Pancreas (tissue), 10 donors: ENCODE results near the gene RAB7B. TPM values are rescaled to one million over a fixed set of nuclear protein-coding genes. Genes with fewer than 3 reads are reported as not detected.

Source experiments
- ATAC-seq, 4 donors: fragments of 200-7000 bp; cut with Tn5 transposase; one replicate each; pipeline versions ENCODE4 v1.8.0 to v1.9.1; 2020; ENCODE audit warnings: mild to moderate bottlenecking in 4 of 4, moderate library complexity in 4 of 4
- DNase-seq, 6 donors: peaks; one replicate each; pipeline ENCODE4 v3.0.0-alpha.2; 2020
- FAIRE-seq: peaks from 2 replicates; lab custom pipeline; 2012; peaks lifted over from hg19 to GRCh38; lab: Jason Lieb, UNC
- H3K27ac ChIP-seq, 4 donors: fragments of 200-600 bp; sonication (generic); 1 replicate in 3 of 4; 2 replicates in 1 of 4; pipeline versions ENCODE4 v1.5.0 to v1.8.0; 2020
- H3K27me3 ChIP-seq, 4 donors: fragments of 200-600 bp; one replicate each; pipeline ENCODE4 v1.8.0; 2021
- H3K36me3 ChIP-seq, 3 donors: fragments of 200-600 bp; sonication (generic) in 1 of 3; one replicate each; pipeline versions ENCODE4 v1.5.0 to v1.8.0; 2020 to 2021
- H3K4me1 ChIP-seq, 3 donors: fragments of 200-600 bp; one replicate each; pipeline ENCODE4 v1.8.0; 2021
- H3K4me3 ChIP-seq, 4 donors: fragments of 200-600 bp; sonication (generic) in 2 of 4; one replicate each; pipeline versions ENCODE4 v1.5.0 to v1.8.0; 2020 to 2021
- H3K9me3 ChIP-seq, 4 donors: fragments of 200-600 bp; one replicate each; pipeline ENCODE4 v1.8.0; 2021
- WGBS, 2 donors: extraction: QIAGEN DNeasy Blood & Tissue Kit; methylation state at CpG; one replicate each; pipeline ENCODE4 v1.1.7; 2013; 5-methylcytosine and 5-hydroxymethylcytosine counted together
- intact Hi-C, 3 donors: fragments of 100-400 bp; cut with DNase I; formaldehyde crosslinking; loops; one replicate each; pipeline versions ENCODE4 v1.11.1 to v1.14.2; 2022
- polyA plus RNA-seq, 2 donors: library from polyadenylated mRNA; stranded (reverse); fragments of 200-250 nt; gene quantifications; one replicate each; pipeline ENCODE4 v1.2.3, GENCODE V29; 2013
- total RNA-seq, 6 donors: library from RNA; stranded (reverse); fragmentation: NEBNext Ultra II Directional in 4 of 6; extraction: Animal tissue kit (Norgen Biotek cat#: 25700) in 4 of 6; gene quantifications; one replicate each; pipeline versions ENCODE4 v1.2.1 to v1.2.4, GENCODE V29; 2021 to 2023
- TF ChIP-seq, protein P1 (sequence below), 4 donors: fragments of 200-600 bp; sonication (generic) in 3 of 4; IDR thresholded peaks; one replicate each; pipeline versions ENCODE4 v1.5.0 to v1.8.0; 2021; ENCODE audit warnings: antibody characterized with exemption in 4 of 4
- donor health status: healthy with polysubstance abuse.
- donor health status: DM: no; HTN: no; CAD: no; lungs with moderate emphysema.
- donor health status: DM: no; HTN: no; CAD: no.
- donor health status: control.
- donor health status: control.
- donor health status: Bipolar disorder and iron deficiency.
- donor health status: DM: yes; HTN: yes; CAD: no.
- donor health status: DM: no; HTN: no; CAD: no.
- donor health status: DM: no; HTN: no; CAD: no.
- donor health status: DM: yes; HTN: yes; CAD: no.

Gene RAB7B
- total and polyA plus RNA-seq, 8 donors: 0.24 to 4.0 (median 0.59) TPM

- peak; percentile 91 to 98 (median 98) for ATAC-seq
- FAIRE-seq: no peak
- peak; percentile 69 to 85 (median 75) for DNase-seq
- Histone ChIP-seq H3K27me3 (no peaks in the 10 kb centered on the region), H3K4me1 (no peaks in the 10 kb centered on the region), H3K9me3 (no peaks in the 10 kb centered on the region), H3K27ac (no peak overlapping the region), H3K36me3 (no peaks in the 10 kb centered on the region), H3K4me3 (no peak overlapping the region)
- TF ChIP-seq, protein P1, sequence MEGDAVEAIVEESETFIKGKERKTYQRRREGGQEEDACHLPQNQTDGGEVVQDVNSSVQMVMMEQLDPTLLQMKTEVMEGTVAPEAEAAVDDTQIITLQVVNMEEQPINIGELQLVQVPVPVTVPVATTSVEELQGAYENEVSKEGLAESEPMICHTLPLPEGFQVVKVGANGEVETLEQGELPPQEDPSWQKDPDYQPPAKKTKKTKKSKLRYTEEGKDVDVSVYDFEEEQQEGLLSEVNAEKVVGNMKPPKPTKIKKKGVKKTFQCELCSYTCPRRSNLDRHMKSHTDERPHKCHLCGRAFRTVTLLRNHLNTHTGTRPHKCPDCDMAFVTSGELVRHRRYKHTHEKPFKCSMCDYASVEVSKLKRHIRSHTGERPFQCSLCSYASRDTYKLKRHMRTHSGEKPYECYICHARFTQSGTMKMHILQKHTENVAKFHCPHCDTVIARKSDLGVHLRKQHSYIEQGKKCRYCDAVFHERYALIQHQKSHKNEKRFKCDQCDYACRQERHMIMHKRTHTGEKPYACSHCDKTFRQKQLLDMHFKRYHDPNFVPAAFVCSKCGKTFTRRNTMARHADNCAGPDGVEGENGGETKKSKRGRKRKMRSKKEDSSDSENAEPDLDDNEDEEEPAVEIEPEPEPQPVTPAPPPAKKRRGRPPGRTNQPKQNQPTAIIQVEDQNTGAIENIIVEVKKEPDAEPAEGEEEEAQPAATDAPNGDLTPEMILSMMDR (IDR thresholded peaks at IDR 0.05): peak; percentile 52 to 69 (median 68)
- intact Hi-C loops: no loop called here
- 2 to 4% methylated on average over 4 of the region's 4 CpGs for WGBS, 2 donors
Measured at GRCh38 chr1:206030714-206031113, 27.5 kb upstream of the RAB7B start.

- FAIRE-seq: no peak
- 61 to 62% methylated on average over 4 of the region's 4 CpGs for WGBS, 2 donors
Measured at GRCh38 chr1:206030191-206030590, 27.0 kb upstream of the RAB7B start.

DNA sequence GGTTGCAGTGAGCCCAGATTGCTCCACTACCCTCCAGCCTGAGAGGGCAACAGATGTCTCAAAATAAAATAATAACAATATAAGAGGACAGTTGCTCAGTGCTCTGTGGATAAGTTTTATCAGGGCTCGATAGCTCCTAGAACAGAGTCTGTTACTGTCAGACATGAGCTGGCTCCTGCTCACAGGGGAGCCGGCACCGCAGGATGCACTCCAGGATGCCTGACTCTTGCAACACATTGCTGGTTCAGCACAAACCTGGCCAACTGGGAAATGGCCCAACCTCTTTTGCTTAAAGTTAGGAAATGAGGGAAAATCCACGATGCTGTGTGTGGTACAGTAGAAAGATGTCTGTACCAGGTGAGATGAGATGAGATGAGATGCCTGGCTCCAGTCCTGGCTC lies 26.3 kb upstream of the RAB7B start:
- Histone ChIP-seq H3K27me3 (no peaks in the 10 kb centered on the region), H3K36me3 (no peaks in the 10 kb centered on the region), H3K9me3 (no peaks in the 10 kb centered on the region), H3K4me1 (no peaks in the 10 kb centered on the region), H3K27ac (no peak overlapping the region), H3K4me3 (no peak overlapping the region)
- ATAC-seq: peak in 3 of 4 donors; percentile 45 to 67 (median 52)
- TF ChIP-seq, protein P1 (IDR thresholded peaks at IDR 0.05): no peak
- WGBS, 2 donors: 39 to 44% methylated on average over 4 of the region's 4 CpGs
- DNase-seq: no peak
- no peak for FAIRE-seq
- intact Hi-C loops: loop anchor here in 1 of 3 donors (5.0 kb wide), 1 partner anchor 78 kb away; no protein-coding TSS in a partner anchor

More at GRCh38 chr1:206030191-206030590, 27.0 kb upstream of the RAB7B start:
- H3K4me1 ChIP-seq: no peaks in the 10 kb centered on the region
- TF ChIP-seq, protein P1 (IDR thresholded peaks at IDR 0.05): no peak
- ATAC-seq (no peak), DNase-seq (no peak)
- H3K36me3 ChIP-seq: no peaks in the 10 kb centered on the region
- no peak overlapping the region for H3K27ac ChIP-seq
- no peak overlapping the region for H3K4me3 ChIP-seq
- no peaks in the 10 kb centered on the region for H3K27me3 ChIP-seq
- intact Hi-C loops: no loop called here
- H3K9me3 ChIP-seq: no peaks in the 10 kb centered on the region

DNA sequence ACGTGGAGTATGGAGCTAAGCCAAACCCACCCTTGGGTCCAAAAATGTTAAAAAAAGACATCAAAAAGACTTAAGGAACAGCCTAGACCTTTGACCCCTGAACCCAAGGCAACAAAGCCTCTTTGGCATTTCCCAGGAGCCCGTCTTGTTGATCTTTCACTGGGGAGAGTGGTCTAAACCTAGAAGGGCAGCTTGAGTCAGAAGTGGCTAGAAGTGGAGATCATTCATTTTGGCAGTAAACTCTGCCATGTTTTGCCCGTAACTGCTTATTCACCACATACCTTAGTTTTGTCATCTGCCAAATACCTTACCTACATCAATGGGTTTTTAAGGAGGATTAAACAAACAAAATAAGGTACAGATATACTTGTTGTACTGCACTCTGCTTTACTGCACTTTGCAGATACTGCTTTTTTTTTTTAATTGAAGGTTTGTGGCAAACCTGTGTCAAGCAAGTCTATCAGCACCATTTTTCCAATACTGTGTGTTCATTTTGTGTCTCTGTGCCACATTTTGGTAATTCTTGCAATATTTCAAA lies 22.2 kb upstream of the RAB7B start:
- ATAC-seq: no peak
- no peaks in the 10 kb centered on the region for H3K36me3 ChIP-seq
- TF ChIP-seq, protein P1 (IDR thresholded peaks at IDR 0.05): no peak
- FAIRE-seq: no peak
- no peak for DNase-seq
- no peaks in the 10 kb centered on the region for H3K9me3 ChIP-seq
- intact Hi-C loops: loop anchor here in 1 of 3 donors (5.0 kb wide), 1 partner anchor 82 kb away; no protein-coding TSS in a partner anchor
- 74 to 86% methylated on average over 3 of the region's 3 CpGs for WGBS, 2 donors
- H3K27ac ChIP-seq: no peak overlapping the region
- no peaks in the 10 kb centered on the region for H3K27me3 ChIP-seq
- no peaks in the 10 kb centered on the region for H3K4me1 ChIP-seq
- H3K4me3 ChIP-seq: no peak overlapping the region

DNA sequence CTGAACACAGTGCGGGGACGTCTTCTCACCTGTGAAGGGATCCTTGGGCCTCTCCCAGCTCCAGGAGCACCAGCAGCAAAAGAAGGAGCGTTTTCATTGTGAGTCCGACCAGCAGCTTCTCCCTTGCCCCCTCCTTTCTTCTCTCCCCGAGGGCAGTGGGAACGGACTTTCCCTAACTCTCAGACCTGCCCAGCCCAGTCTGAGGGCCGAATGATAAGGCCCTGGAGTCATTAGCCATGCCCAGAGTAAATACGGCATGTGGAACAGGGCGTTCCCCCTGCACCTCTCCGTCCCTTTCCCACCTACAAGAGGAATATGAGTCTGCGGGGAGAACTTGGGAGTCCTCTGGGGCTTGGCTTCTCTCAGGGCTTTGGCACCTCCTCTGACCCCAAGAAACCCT lies 20.5 kb upstream of the RAB7B start, which contains the start of gene CTSE:
CTSE (minus strand) TSS at position 201 of the 400 bp plus-strand sequence; CDS start at position 97, 104 bp downstream.
- 47 to 51% methylated on average over 11 of the region's 11 CpGs for WGBS, 2 donors
- Histone ChIP-seq H3K4me1 (no peaks in the 10 kb centered on the region), H3K36me3 (no peaks in the 10 kb centered on the region), H3K9me3 (no peaks in the 10 kb centered on the region), H3K27ac (no peak within 1 kb of the TSS), H3K4me3 (no peak within 1 kb of the TSS), H3K27me3 (no peaks in the 10 kb centered on the region)
- no peak for DNase-seq
- intact Hi-C loops: no loop called here
- TF ChIP-seq, protein P1 (IDR thresholded peaks at IDR 0.05): no peak
- ATAC-seq: peak in 3 of 4 donors; percentile 66 to 82 (median 77)
- no peak for FAIRE-seq
